ENCODE measurements around the gene TM4SF4.

- TF ChIP-seq, protein P1, sequence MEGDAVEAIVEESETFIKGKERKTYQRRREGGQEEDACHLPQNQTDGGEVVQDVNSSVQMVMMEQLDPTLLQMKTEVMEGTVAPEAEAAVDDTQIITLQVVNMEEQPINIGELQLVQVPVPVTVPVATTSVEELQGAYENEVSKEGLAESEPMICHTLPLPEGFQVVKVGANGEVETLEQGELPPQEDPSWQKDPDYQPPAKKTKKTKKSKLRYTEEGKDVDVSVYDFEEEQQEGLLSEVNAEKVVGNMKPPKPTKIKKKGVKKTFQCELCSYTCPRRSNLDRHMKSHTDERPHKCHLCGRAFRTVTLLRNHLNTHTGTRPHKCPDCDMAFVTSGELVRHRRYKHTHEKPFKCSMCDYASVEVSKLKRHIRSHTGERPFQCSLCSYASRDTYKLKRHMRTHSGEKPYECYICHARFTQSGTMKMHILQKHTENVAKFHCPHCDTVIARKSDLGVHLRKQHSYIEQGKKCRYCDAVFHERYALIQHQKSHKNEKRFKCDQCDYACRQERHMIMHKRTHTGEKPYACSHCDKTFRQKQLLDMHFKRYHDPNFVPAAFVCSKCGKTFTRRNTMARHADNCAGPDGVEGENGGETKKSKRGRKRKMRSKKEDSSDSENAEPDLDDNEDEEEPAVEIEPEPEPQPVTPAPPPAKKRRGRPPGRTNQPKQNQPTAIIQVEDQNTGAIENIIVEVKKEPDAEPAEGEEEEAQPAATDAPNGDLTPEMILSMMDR (IDR thresholded peaks at IDR 0.05; ENCODE audit: low read depth, low read length), result no peak
- TF ChIP-seq EZH2phosphoT487 (IDR thresholded peaks at IDR 0.05; ENCODE audit: low read depth), result no peak
Measured at GRCh38 chr3:149462581-149463011, 11.9 kb upstream of the TM4SF4 start.
